HepG2 (cell line): Measurements from ENCODE around the gene KLF3. TPM values are rescaled to one million over a fixed set of nuclear protein-coding genes. Genes with fewer than 3 reads are reported as not detected.

Experiments used
- CREB1 ChIP-seq, 2 experiments: fragments of 450-650 bp in 1 of 2; IDR thresholded peaks; 2 replicates each; pipeline ENCODE4 v1.6.1; 2016 to 2017; ENCODE audit warnings: control low read depth in 1 of 2, mild to moderate bottlenecking in 1 of 2, missing compliant biosample characterization in 1 of 2, missing genetic modification characterization in 1 of 2
- ETV5 ChIP-seq: IDR thresholded peaks from 2 replicates; pipeline ENCODE4 v1.6.1; 2018; ENCODE audit warnings: missing biosample characterization, missing genetic modification reagents, inconsistent platforms, borderline replicate concordance
- MBNL3 ChIP-seq: fragments of 250-450 bp; sonication (Bioruptor Pico); conservative IDR thresholded peaks from 2 replicates; pipeline ENCODE4 v1.8.0; 2022; ENCODE audit warnings: mild to moderate bottlenecking, inconsistent platforms
- MED13 ChIP-seq: sonication (generic); formaldehyde crosslinking; IDR thresholded peaks from 2 replicates; pipeline ENCODE4 v1.5.0; 2020; ENCODE audit warnings: missing genetic modification reagents
- NCOA2 ChIP-seq: sonication (generic); formaldehyde crosslinking; IDR thresholded peaks from 2 replicates; pipeline ENCODE4 v1.8.0; 2022; ENCODE audit warnings: inconsistent platforms
- NR2F6 ChIP-seq, 2 experiments: IDR thresholded peaks; 2 replicates each; pipeline ENCODE4 v1.6.1; 2016; ENCODE audit warnings: antibody characterized with exemption in 1 of 2, mild to moderate bottlenecking in 1 of 2
- ZKSCAN5 ChIP-seq: sonication (generic); formaldehyde crosslinking; IDR thresholded peaks from 2 replicates; pipeline ENCODE4 v1.5.1; 2020; ENCODE audit warnings: mild to moderate bottlenecking, missing genetic modification reagents
- ZNF205 ChIP-seq: IDR thresholded peaks from 2 replicates; pipeline ENCODE4 v1.6.1; 2018; ENCODE audit warnings: missing biosample characterization, missing genetic modification reagents
- ZNF605 ChIP-seq: sonication (generic); formaldehyde crosslinking; IDR thresholded peaks from 2 replicates; pipeline ENCODE4 v1.8.0; 2022; ENCODE audit warnings: mild to moderate bottlenecking, missing genetic modification reagents
- polyA plus RNA-seq, 8 experiments: library from polyadenylated mRNA; depleted of rRNA in 3 of 8; stranded (reverse) in 7 of 8; unstranded in 1 of 8; fragments of >200 nt; fragmentation: Illumina TruSeq in 4 of 8; extraction: Trizol in 4 of 8; gene quantifications; 2 replicates each; pipeline versions ENCODE4 v1.2.1 to v1.2.3, GENCODE V29; 2011 to 2016; ENCODE audit warnings: low read depth in 4 of 8, missing spikeins in 1 of 8, mixed read lengths in 1 of 8; ENCODE audit not compliant: insufficient read depth in 1 of 8
- total RNA-seq, 5 experiments: library from RNA; depleted of rRNA; stranded (reverse); fragments of >200 nt; fragmentation: Illumina TruSeq; extraction: Trizol; gene quantifications; 2 replicates each; pipeline ENCODE4 v1.2.3, GENCODE V29; 2016; ENCODE audit warnings: low read depth in 1 of 5
- TF ChIP-seq, protein P1 (sequence below): sonication (generic); formaldehyde crosslinking; IDR thresholded peaks from 2 replicates; pipeline ENCODE4 v1.4.0; 2020; ENCODE audit warnings: missing genetic modification reagents
- TF ChIP-seq, protein P2 (sequence below): sonication (generic); formaldehyde crosslinking; IDR thresholded peaks from 2 replicates; pipeline ENCODE4 v1.9.0; 2022; ENCODE audit warnings: low read depth, missing genetic modification reagents
- TF ChIP-seq, protein P3 (sequence below): sonication (generic); formaldehyde crosslinking; IDR thresholded peaks from 2 replicates; pipeline ENCODE4 v1.8.0; 2022; ENCODE audit warnings: missing genetic modification reagents, mild to moderate bottlenecking, borderline replicate concordance
- TF ChIP-seq, protein P4 (sequence below): sonication (generic); formaldehyde crosslinking; IDR thresholded peaks from 2 replicates; pipeline ENCODE4 v1.9.0; 2021; ENCODE audit warnings: missing genetic modification reagents, borderline replicate concordance
- TF ChIP-seq, protein P5 (sequence below): sonication (generic); formaldehyde crosslinking; IDR thresholded peaks from 2 replicates; pipeline ENCODE4 v1.5.1; 2020; ENCODE audit warnings: mild to moderate bottlenecking, missing genetic modification reagents, borderline replicate concordance

The KLF3 gene
- total and polyA plus RNA-seq, 2 of the 13 experiments (the other 11 are each of a cell fraction or from before 2014, with no cell fraction given) = 29.1 to 37.8 TPM

DNA sequence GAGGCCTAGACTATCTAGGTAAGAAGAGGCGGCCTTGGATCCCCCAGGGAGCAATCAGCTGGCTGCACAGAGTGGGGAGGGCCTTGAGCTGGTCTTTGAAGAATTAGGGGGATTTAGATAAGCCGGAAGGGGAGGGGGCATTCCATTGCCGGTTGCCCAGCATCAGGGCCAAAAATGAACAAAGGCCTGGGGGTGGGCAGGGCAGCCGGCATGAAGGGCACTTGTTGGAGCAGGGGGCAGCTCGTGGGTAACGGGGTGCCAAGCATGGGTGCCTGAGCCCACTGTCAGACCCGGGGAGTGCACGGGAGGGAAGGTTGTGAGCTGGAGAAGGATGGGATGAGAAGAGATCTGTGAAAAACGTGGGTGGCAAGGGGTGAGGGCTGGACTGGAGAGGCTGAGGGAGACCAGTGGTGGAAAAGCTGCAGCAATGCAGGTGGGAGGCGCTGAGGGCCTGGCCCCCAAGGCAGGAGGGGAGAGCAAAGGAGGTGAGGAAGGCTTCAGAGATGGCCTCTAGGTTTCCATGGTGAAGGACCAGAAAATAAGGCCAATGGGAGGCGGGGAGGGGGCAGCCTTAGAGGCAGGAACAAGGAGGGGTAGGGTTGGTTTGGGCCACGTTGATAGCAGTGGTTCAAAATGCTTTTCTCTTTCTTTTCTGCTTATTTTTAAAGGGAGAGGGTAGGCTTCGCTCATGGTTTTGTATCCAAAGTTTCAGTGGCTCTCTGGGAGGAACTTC, 8.6 kb downstream of the KLF3 start (continued):
- TF ChIP-seq, protein P1, sequence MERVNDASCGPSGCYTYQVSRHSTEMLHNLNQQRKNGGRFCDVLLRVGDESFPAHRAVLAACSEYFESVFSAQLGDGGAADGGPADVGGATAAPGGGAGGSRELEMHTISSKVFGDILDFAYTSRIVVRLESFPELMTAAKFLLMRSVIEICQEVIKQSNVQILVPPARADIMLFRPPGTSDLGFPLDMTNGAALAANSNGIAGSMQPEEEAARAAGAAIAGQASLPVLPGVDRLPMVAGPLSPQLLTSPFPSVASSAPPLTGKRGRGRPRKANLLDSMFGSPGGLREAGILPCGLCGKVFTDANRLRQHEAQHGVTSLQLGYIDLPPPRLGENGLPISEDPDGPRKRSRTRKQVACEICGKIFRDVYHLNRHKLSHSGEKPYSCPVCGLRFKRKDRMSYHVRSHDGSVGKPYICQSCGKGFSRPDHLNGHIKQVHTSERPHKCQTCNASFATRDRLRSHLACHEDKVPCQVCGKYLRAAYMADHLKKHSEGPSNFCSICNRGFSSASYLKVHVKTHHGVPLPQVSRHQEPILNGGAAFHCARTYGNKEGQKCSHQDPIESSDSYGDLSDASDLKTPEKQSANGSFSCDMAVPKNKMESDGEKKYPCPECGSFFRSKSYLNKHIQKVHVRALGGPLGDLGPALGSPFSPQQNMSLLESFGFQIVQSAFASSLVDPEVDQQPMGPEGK (CRISPR knock-in tag) = peak; percentile 91
- no peak for TF ChIP-seq ZNF205 (CRISPR knock-in tag)
- peak; percentile 80; the same call in 1 of the 2 replicates for TF ChIP-seq MED13 (CRISPR knock-in tag)
- peak; percentile 57; the same call in 1 of the 2 replicates for TF ChIP-seq ZNF605 (CRISPR knock-in tag)
- TF ChIP-seq, protein P2, sequence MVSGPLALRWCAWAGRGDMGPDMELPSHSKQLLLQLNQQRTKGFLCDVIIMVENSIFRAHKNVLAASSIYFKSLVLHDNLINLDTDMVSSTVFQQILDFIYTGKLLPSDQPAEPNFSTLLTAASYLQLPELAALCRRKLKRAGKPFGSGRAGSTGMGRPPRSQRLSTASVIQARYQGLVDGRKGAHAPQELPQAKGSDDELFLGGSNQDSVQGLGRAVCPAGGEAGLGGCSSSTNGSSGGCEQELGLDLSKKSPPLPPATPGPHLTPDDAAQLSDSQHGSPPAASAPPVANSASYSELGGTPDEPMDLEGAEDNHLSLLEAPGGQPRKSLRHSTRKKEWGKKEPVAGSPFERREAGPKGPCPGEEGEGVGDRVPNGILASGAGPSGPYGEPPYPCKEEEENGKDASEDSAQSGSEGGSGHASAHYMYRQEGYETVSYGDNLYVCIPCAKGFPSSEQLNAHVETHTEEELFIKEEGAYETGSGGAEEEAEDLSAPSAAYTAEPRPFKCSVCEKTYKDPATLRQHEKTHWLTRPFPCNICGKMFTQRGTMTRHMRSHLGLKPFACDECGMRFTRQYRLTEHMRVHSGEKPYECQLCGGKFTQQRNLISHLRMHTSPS (CRISPR knock-in tag) = peak; percentile 90
- peak; percentile 75 for TF ChIP-seq NCOA2 (CRISPR knock-in tag)
- TF ChIP-seq NR2F6 (IDR thresholded peaks at IDR 0.05) = no peak
- TF ChIP-seq NR2F6 (CRISPR knock-in tag; IDR thresholded peaks at IDR 0.05) = peak; percentile 59
- TF ChIP-seq, protein P3, sequence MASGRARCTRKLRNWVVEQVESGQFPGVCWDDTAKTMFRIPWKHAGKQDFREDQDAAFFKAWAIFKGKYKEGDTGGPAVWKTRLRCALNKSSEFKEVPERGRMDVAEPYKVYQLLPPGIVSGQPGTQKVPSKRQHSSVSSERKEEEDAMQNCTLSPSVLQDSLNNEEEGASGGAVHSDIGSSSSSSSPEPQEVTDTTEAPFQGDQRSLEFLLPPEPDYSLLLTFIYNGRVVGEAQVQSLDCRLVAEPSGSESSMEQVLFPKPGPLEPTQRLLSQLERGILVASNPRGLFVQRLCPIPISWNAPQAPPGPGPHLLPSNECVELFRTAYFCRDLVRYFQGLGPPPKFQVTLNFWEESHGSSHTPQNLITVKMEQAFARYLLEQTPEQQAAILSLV (CRISPR knock-in tag) = peak; percentile 51; the same call in 1 of the 2 replicates
- 0 out of 2 replicates have a peak, but pooled peaks have one; percentile 66 for TF ChIP-seq ZKSCAN5 (CRISPR knock-in tag)
- TF ChIP-seq, protein P4, sequence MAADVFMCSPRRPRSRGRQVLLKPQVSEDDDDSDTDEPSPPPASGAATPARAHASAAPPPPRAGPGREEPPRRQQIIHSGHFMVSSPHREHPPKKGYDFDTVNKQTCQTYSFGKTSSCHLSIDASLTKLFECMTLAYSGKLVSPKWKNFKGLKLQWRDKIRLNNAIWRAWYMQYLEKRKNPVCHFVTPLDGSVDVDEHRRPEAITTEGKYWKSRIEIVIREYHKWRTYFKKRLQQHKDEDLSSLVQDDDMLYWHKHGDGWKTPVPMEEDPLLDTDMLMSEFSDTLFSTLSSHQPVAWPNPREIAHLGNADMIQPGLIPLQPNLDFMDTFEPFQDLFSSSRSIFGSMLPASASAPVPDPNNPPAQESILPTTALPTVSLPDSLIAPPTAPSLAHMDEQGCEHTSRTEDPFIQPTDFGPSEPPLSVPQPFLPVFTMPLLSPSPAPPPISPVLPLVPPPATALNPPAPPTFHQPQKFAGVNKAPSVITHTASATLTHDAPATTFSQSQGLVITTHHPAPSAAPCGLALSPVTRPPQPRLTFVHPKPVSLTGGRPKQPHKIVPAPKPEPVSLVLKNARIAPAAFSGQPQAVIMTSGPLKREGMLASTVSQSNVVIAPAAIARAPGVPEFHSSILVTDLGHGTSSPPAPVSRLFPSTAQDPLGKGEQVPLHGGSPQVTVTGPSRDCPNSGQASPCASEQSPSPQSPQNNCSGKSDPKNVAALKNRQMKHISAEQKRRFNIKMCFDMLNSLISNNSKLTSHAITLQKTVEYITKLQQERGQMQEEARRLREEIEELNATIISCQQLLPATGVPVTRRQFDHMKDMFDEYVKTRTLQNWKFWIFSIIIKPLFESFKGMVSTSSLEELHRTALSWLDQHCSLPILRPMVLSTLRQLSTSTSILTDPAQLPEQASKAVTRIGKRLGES = no peak
- peak; percentile 75 for TF ChIP-seq ETV5 (CRISPR knock-in tag)
- no peak for TF ChIP-seq MBNL3 (CRISPR knock-in tag)
- TF ChIP-seq, protein P5, sequence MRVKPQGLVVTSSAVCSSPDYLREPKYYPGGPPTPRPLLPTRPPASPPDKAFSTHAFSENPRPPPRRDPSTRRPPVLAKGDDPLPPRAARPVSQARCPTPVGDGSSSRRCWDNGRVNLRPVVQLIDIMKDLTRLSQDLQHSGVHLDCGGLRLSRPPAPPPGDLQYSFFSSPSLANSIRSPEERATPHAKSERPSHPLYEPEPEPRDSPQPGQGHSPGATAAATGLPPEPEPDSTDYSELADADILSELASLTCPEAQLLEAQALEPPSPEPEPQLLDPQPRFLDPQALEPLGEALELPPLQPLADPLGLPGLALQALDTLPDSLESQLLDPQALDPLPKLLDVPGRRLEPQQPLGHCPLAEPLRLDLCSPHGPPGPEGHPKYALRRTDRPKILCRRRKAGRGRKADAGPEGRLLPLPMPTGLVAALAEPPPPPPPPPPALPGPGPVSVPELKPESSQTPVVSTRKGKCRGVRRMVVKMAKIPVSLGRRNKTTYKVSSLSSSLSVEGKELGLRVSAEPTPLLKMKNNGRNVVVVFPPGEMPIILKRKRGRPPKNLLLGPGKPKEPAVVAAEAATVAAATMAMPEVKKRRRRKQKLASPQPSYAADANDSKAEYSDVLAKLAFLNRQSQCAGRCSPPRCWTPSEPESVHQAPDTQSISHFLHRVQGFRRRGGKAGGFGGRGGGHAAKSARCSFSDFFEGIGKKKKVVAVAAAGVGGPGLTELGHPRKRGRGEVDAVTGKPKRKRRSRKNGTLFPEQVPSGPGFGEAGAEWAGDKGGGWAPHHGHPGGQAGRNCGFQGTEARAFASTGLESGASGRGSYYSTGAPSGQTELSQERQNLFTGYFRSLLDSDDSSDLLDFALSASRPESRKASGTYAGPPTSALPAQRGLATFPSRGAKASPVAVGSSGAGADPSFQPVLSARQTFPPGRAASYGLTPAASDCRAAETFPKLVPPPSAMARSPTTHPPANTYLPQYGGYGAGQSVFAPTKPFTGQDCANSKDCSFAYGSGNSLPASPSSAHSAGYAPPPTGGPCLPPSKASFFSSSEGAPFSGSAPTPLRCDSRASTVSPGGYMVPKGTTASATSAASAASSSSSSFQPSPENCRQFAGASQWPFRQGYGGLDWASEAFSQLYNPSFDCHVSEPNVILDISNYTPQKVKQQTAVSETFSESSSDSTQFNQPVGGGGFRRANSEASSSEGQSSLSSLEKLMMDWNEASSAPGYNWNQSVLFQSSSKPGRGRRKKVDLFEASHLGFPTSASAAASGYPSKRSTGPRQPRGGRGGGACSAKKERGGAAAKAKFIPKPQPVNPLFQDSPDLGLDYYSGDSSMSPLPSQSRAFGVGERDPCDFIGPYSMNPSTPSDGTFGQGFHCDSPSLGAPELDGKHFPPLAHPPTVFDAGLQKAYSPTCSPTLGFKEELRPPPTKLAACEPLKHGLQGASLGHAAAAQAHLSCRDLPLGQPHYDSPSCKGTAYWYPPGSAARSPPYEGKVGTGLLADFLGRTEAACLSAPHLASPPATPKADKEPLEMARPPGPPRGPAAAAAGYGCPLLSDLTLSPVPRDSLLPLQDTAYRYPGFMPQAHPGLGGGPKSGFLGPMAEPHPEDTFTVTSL (CRISPR knock-in tag) = peak; percentile 58; the same call in 1 of the 2 replicates
- no peak for TF ChIP-seq CREB1 (IDR thresholded peaks at IDR 0.05)
- no peak for TF ChIP-seq CREB1 (CRISPR knock-in tag; IDR thresholded peaks at IDR 0.05)
